Stimulated activated CD8-positive, alpha-beta memory T cell treated with anti-CD3 and anti-CD28 coated beads, Interleukin-7, amount 100 ng/mL, for 24 hours (primary cell): ENCODE data around the gene BLOC1S4.
"Not testable (repeated sequence)": the region's sequence is repeated elsewhere in the genome, so short reads cannot be mapped to it uniquely, and the experiment has no call there.

Experiments used
- DNase-seq: peaks from one replicate; pipeline ENCODE4 v3.0.0-alpha.2; 2020; ENCODE audit warnings: low read depth

BLOC1S4 gene

DNA sequence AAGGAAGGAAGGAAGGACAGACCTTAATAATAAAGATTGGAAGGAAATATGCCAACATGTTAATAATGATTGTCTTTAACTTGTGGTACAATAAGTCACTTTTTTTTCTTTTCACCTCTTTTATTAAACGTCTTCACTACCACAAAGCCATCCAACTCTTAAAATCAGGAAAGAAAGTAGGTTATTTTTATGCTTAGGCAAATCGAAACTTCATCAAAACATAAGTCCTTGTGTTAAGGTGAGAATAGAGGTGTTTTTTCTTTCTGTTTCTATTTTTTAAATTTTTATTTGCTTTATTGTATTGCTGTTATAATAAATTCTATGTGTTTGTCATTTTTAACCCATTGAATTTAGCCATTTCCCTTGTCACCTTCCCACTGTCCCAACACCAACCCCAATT lies 26.5 kb downstream of the BLOC1S4 start:
- no peak for DNase-seq

DNA sequence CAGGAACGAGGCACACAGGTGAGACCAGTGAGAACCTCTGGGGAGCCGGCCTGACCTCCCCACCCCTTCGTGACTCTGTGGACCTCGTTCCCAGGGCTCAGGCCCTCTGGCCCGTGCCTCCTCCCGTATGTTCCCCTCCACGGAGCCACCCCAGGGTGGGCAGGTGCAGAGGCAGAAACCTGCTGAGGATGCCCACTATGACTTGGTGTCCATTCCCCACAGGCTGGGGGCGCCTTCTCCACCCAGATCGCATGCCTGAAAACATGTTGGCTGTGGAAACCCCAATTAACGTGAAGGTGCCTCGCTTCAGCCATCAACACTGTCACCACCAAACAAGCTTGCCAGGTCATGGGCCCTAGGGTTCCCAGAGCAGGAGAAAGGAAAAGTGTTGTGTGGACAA lies 27.0 kb downstream of the BLOC1S4 start:
- DNase-seq, result no peak

DNA sequence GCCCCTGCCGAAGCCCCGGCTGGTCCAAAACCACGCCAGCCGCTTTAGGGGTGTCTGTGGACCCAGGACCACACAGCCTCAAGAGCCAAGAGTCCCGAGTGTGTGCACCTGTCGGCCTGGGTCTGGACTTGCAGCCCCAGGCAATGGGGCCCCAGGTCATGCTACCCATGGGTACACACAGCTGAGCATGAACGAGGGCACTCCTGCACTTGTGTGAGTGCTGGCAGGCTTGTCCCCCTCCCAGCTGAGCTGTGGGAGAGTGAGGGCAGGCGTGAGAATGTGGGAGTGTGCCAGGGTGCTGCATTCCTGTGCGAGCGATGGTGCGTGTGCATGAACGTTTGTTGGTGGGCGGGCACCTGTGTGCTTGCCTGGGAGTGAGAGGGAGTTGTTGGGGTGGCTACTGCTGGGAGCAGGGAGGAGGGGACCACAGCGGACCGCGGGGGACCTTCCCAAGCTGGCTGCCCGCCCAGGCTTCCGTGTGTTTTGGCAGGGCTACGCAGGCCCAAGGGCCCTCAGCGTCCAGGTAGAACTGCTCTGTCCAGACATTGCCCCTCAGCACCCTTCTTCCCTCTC lies 30.8 kb downstream of the BLOC1S4 start:
- no peak for DNase-seq

DNA sequence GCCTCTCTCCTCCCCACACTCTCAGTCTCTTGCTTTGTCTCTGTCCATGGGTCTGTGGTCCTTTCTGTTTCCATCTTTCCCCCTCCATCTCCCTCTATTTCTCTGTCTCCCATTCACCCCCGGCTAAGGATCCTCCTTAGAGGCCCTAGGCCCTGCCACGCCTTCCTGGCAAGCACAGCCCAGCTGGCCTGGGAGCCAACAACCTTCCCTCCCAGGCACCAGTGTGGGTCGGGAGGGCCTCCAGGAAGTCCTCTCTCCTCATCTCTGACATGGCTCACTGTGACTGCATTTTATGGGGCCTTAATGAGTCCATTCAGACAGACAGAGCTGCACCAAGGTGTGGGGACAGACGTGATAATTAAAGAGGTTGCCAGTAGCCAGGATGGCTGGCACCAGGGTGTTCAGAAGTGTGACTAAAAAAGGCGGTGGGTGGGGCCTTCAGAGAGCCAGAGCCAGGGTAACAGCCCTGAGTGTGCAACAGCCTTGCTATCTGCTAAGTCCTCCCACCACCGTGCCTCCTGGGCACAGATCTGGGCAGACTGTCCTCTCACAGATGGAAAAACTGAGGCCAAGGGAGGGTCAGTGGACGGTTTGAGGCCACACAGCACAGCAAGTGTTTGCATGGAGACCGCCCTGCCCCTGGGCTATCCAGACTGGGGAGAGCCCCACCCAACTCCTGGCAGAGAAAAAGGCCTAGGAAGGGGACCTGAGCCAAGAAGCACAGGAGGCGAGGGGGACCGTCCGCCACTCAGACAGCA lies 31.5 kb downstream of the BLOC1S4 start:
- DNase-seq, result no peak

DNA sequence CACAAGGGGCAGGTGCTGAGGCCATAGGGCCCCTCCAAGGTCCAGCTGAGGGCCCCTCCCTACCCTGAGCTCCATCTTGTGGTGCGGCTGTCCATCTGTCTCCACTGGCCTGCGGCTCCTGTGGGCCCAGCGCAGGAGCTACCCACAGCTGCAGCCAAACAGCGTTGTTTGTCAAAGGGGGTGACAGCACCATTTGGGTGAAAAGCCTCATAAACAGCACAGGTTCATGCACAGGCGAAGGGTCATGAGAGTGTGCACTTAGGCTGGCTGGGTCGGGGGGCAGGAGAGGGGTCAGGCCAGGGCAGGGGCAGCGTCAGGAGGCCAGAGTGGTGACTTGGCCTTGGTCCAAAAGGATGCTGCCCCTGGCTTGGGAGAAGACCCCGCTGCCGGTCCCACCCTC lies 32.3 kb downstream of the BLOC1S4 start:
- DNase-seq, result no peak

DNA sequence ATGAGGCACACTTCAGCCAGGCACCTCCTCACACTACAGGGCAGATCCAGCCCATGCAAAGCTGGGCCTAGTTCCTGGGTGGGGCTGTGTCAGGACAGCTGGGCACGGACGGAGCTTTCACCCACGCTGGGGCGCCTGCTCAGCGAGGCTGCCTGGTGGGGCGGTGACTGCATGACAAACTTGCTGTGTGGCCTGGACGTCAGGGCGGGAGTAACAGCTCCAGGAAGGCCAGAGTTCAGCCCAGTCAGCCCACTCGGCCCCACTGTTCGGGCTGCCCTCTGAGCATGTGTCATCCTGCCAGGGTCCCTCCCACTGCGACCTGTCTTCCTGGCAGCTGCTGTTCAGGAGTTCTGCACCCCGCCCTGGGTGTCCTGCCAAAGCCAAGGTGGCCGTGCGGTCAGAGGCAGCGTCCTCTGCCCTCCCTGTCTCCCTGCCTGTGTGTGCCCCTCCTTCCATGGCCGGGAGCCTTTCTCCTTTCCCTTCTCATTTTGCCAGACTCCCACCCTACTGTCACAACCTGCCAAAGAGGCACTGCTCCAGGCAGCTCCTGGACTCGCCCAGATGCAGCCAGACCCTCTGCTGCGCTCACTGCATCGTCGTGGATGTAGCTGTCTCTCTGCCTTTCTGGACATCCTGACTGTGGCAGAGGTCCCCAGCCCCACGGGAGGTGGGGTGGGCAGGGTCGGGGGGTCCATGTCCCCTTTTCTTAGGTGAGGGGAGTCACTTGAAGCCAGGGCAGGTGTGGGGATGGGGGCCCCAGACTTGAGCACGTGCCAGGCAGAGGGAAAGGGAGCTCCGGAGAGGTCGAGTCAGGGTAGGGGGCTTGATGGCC lies 33.6 kb downstream of the BLOC1S4 start:
- no peak for DNase-seq

DNA sequence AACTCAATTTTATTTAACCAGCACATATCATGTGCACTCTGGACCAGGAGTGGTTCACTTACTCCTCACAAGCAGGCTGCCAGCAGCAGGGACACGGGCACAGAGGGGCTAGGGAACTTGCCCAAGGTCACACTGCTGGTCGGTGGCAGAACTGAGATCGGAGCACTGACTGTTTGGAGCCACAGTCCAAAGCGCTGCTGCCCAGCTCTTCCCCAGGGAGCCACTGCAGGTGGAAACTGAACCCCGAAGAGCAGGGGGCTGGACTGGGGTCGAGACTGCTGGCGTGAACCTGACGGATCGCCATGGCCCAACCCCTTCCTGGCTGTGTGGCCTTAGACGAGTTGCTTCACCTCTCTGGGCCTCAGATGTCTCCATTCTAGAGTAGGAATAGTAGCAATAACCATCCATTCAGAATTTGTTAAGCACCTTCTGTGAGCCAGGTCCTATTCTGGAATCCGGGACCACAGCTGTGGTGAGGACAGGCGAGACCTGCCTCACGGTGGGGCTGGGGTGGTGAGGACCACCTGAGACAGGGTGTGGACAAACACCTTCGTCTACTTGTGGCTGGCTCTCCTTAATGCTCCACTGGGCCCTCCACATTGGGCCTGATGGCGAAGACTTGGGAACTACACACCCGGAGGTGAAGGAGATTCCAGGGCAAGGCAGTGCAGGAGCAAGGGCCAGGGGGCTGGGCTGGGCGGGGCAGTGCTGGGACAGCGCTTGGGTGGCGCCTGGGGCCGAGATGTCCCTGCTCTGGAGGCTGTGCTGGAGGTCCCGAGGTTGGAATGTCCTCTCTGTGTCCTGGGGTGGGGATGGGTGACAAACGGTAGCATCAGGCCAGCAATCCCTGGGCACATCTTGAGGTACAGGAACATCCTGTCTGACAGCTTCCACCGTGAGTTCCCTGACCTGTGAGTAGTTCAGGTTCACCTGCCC lies 34.6 kb downstream of the BLOC1S4 start:
- no peak for DNase-seq

DNA sequence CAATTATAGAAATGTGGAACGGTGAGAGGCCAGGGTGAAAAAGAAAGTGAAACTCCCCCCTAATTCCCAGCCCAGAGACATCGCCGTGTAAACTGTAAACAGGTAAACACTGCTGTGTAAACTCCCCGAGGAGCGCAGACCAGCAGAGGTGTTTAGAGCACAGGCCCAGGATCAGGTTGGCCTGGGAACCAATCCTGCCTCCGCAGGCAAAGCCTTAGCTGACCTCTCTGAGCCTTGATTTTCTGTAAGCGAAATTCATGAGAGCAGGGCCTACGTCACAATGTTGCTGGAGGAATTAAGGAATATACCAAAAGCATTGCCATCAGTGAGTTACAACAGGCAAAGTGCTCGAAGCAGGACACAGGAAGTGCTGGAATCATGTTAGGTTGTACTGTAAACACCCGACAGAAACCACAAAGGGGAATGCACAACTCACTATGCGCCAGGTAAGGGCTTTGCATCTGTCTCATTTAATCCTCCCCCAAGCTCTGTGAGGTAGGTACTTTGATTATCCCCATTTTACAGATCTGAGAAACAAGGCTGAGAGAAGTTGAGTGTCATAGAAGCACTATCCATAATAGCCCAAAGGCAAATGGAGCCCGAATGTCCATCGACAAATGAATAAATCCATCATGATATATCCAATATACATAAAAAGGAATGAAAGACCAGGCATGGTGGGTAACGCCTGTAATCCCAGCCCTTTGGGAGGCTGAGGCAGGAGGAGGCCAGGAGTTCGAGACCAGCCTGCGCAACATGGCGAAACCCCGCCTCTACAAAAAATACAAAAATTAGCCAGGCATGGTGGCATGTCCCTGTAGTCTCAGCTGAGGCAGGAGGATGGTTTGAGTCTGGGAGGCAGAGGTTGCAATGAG lies 35.9 kb downstream of the BLOC1S4 start:
- DNase-seq, result no peak

DNA sequence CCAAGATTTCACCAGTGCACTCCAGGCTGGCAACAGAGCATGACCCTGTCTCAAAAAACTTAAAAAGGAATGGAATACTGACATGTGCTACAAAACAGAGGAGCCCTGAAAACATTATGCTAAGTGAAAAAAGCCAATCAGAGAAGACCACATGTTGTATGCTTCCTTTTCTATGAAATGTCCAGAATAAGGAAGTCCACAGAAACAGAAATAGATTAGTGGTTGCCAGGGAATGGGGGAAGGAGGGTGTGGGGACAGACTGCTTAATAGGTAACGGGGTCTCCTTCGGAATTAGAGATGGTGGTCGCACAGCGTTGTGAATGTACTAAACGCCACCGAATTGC lies 36.5 kb downstream of the BLOC1S4 start:
- DNase-seq, result no peak

DNA sequence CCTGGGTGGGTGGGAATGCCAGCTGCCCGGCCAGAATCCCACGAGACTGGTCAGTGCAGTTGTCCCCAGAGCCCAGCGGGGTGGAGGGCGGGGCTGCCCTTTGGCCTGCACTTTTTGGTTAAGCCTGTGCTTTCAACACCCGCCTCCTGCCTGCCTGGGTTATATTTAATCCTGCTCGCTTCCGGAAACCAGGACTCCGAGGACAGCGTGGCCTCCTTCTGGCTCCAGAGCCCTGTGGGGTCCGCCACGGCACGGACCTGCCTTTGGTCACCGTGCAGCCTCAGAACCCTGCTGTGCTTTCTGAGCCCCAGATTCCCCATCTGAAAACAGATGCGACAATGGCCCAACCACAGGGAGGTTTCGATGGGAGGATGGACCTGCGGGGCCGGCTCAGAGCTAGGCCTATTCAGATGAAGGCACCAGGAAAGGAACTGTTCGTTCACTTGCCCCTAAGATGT lies 37.2 kb downstream of the BLOC1S4 start:
- no peak for DNase-seq

DNA sequence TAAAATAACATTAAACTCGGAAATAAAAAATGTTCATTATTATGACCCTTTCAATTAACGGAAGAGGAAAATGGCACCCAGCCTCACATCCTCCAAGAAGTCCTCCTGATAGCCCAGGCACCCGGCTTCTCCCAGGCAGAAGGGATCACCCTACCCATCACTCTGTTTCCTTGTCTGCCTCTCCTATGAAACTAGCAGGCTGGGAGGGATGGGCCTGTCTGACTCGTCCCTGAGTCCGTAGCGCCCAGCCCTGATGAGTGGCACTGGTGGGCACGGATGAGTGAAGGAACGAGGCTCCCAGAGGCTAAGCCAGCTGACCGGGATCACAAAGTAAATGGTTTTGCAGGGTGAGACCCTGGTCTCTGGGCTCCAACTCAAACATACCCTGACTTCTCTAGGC lies 37.9 kb downstream of the BLOC1S4 start:
- no peak for DNase-seq

DNA sequence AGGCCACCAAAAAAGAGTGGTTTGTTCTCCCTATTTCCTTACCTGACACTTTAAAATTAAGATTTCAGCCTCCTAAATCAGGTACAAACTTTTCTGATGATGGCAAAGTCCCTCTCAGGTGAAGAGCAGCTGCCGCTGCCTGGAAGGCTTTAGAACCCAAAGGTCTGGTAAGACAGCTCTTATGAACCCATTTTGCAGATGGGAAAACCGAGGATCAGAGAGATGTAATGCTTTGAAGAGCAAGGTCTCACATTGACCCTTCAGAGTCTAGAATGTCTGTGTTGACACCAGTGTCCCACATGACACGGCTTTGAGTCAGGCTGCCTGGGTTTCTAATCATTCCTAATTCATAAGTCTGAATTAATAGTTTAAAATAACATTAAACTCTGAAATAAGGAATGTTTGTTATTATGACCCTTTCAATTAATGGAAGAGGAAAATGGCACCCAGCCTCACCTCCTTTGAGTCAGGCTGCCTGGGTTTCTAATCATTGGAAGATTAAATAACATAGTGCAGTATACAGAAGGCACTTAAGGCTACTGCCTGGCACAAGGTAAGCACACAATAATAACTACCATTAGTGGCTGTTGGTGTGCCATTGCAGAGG lies 38.6 kb downstream of the BLOC1S4 start:
- DNase-seq, result no peak

DNA sequence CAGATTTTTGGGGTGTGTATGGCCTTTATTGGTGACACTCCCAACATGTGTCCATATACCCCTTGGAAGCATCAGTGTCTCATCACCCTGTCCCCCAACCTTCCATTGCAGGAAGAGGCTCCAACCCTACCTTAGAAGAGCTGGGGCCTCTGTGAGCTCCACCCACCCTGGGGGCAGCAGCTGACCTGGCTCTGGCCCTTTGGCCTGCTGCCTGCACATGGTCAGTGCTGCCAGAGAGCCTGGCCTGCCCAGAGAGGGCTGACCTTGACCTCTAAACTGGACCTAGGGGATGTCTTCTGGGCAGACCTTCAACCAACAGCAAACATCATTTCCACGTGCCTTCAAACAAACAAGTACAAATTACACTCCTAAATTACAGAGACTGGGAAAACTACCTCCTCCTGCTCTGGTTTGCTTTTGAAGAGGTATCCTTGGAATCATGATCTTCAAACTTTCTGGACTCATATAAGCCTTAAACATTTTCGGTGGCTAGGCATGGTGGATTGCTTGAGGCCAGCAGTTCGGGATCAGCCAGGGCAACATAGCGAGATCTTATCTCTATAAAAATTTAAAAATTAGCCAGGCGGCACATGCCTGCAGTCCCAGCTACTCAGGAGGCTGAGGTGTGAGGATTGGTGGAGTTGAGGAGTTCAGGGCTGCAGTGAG lies 39.2 kb downstream of the BLOC1S4 start:
- no peak for DNase-seq

DNA sequence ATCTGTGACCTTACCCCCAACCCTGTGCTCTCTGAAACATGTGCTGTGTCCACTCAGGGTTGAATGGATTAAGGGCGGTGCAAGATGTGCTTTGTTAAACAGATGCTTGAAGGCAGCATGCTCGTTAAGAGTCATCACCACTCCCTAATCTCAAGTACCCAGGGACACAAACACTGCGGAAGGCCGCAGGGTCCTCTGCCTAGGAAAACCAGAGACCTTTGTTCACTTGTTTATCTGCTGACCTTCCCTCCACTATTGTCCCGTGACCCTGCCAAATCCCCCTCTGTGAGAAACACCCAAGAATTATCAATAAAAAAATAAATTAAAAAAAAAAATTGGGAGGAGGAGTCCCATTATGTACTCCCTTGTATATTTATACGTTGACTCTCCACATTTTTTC lies 40.4 kb downstream of the BLOC1S4 start:
- not testable (repeated sequence) for DNase-seq

DNA sequence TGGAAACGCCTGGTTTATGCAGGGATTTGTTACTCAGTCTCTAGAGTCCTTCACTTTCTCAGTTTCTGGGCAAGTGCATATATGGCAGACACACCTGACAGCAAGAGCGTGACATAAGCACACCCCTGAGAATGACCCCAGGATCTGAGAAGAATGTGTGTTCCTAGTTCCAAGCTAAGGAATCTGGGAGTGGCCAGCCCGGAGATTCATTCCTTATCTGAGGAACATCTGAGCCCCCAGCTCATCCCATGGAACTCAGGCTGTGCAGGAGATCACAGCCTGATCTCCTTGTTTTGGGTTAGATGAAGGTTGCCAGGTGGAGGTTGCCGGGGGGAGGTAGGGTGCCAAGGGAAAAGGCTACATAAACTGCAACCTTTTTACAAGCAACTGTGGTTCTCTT lies 42.8 kb downstream of the BLOC1S4 start:
- DNase-seq, result no peak

DNA sequence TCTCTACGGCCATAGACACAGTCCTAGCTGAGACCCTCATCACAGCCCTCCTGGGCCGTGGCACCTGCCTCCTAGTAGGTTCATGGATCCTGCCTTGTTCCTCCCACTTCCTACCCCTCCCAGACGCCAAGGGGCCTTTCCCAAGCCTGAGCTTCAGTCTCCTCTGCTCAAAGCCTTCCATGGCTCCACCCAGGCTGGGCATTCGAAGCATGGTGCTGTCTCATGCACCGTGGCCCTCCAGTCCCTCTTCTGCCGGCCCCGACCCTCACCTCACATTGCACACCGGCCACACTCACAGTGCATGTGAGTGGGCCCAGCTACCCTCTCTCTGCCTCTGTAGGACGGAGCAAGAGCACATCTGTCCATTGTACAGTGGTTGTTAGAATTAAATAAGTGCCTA lies 44.9 kb downstream of the BLOC1S4 start:
- DNase-seq, result no peak

DNA sequence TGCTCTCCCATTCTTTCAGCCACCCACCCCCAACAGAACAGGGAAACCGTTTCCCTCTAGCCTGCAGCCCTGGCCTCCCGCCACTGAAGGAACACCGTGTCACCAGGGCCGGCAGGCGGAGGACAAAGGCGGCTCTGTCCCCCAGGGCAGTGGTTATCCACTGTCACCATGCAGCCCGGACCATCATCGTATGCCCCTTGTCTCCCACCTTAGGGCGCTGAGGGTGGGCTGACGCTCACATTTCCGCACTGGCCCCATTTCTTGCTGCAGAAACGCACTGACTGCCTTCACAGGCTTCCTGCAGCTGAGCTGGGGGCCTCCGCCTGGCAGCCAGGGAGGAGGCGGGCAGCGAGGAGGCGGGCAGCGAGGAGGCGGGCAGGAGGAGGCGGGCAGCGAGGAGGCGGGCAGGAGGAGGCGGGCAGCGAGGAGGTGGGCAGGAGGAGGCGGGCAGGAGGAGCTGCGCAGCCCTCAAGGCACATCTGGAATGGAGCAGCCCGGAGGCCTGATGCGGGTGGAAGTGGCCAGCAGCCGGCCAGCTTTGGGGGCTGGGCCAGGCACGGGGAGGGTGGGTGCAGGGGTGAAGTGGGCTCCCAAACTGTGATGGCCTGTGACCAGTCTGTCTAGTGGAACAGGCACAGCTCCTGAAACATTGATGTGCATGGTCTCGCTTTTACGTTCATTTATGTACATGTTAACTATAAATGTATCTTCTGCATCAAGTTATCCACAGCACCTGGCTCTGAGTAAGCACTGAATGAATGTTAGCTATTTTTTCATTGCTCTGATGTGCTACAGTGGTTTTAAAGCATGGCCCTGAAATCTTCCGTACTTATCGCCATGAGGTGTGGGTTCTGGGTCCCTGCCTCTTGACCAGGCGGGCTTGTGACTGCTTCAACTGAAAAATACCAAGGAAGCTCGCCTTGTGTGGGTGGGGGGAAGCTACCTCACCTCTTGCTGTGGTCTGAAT lies 46.0 kb downstream of the BLOC1S4 start:
- DNase-seq, result no peak

DNA sequence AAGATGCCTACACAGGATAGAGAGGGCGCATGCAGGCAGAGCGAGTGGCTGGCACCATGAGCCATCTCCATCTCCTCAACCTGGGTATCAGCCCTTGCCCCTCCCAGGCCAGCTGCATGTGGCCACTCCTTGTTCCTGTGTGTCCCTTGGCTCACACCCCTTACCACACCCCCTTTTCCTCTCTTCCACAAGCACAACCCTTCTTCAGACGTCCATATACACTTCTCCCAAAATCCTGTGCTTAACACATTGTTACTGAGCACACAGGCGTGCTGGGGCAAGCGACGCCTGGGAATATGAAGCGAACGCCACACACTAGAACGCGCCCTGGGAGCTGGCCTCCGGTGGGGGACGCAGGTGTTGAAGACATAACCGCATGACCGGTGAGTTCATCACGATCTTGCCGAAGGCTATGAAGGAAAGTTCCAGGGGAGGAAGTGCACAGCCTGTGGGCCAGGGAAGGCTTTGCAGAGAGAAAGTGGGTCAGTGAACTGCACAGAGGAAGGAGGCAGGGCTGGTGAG lies 47.4 kb downstream of the BLOC1S4 start:
- no peak for DNase-seq
